ENCODE measurements around the gene TLK1.
"Not testable (repeated sequence)": the region's sequence is repeated elsewhere in the genome, so short reads cannot be mapped to it uniquely, and the experiment has no call there.

GRCh38 chr2:171162522-171163197 is 2.0 kb upstream of the TLK1 start:
- TF ChIP-seq, protein P1, sequence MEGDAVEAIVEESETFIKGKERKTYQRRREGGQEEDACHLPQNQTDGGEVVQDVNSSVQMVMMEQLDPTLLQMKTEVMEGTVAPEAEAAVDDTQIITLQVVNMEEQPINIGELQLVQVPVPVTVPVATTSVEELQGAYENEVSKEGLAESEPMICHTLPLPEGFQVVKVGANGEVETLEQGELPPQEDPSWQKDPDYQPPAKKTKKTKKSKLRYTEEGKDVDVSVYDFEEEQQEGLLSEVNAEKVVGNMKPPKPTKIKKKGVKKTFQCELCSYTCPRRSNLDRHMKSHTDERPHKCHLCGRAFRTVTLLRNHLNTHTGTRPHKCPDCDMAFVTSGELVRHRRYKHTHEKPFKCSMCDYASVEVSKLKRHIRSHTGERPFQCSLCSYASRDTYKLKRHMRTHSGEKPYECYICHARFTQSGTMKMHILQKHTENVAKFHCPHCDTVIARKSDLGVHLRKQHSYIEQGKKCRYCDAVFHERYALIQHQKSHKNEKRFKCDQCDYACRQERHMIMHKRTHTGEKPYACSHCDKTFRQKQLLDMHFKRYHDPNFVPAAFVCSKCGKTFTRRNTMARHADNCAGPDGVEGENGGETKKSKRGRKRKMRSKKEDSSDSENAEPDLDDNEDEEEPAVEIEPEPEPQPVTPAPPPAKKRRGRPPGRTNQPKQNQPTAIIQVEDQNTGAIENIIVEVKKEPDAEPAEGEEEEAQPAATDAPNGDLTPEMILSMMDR (IDR thresholded peaks at IDR 0.05) = not testable (repeated sequence)
- not testable (repeated sequence) for TF ChIP-seq POLR2A (IDR thresholded peaks at IDR 0.05)

Measured in right lobe of liver (tissue), 4 donors.